Caki2 (cell line): ENCODE results near the gene RUFY3. TPM values are rescaled to one million over a fixed set of nuclear protein-coding genes. Genes with fewer than 3 reads are reported as not detected.
"Not testable (repeated sequence)": the region's sequence is repeated elsewhere in the genome, so short reads cannot be mapped to it uniquely, and the experiment has no call there.

ENCODE experiments used
- DNase-seq: peaks from one replicate; pipeline ENCODE4 v3.0.0-alpha.2; 2015; ENCODE audit warnings: low read depth
- in situ Hi-C: cut with HindIII; loops from 2 replicates; pipeline ENCODE4 v1.10.0; 2016; ENCODE audit warnings: low sequenced_read_pairs, low pct_unique_long_range_greater_than_20kb, mixed read lengths
- total RNA-seq: library from RNA; depleted of rRNA; stranded (reverse); fragments of >200 nt; shearing (Covaris generic); gene quantifications from 2 replicates; pipeline ENCODE4 v1.2.3, GENCODE V29; 2014; ENCODE audit warnings: low replicate concordance

Gene RUFY3
- total RNA-seq, 1 experiment from 2014 or later, result 42.9 TPM

- in situ Hi-C loops, result no loop called here
- no peak for DNase-seq
Measured at GRCh38 chr4:70759126-70759525, 37.4 kb downstream of the RUFY3 start.

- DNase-seq, result no peak
- in situ Hi-C loops, result no loop called here
Measured at GRCh38 chr4:70759627-70760026, 37.9 kb downstream of the RUFY3 start.

- in situ Hi-C loops, result no loop called here
- no peak for DNase-seq
Measured at GRCh38 chr4:70760662-70761061, 38.9 kb downstream of the RUFY3 start.

GRCh38 chr4:70761276-70761816 lies 39.6 kb downstream of the RUFY3 start:
- in situ Hi-C loops, result no loop called here
- no peak for DNase-seq

GRCh38 chr4:70765368-70765767 lies 43.6 kb downstream of the RUFY3 start:
- in situ Hi-C loops, result no loop called here
- no peak for DNase-seq

GRCh38 chr4:70768301-70768948 lies 46.7 kb downstream of the RUFY3 start:
- no peak for DNase-seq
- in situ Hi-C loops, result no loop called here

- DNase-seq, in situ Hi-C loops: not testable (repeated sequence)
Measured at GRCh38 chr4:70769396-70769795, 47.6 kb downstream of the RUFY3 start.

GRCh38 chr4:70772929-70773555 lies 51.3 kb downstream of the RUFY3 start:
- no peak for DNase-seq
- in situ Hi-C loops, result no loop called here

GRCh38 chr4:70778888-70779422 lies 57.2 kb downstream of the RUFY3 start:
- DNase-seq, result peak; percentile 41
- in situ Hi-C loops, result no loop called here

GRCh38 chr4:70783096-70783495 lies 61.3 kb downstream of the RUFY3 start:
- no peak for DNase-seq
- in situ Hi-C loops, result no loop called here

- DNase-seq, result no peak
- in situ Hi-C loops, result no loop called here
Measured at GRCh38 chr4:70787496-70787895, 65.7 kb downstream of the RUFY3 start.

- no peak for DNase-seq
- in situ Hi-C loops, result no loop called here
Measured at GRCh38 chr4:70788733-70789132, 67.0 kb downstream of the RUFY3 start.

GRCh38 chr4:70793626-70794025 lies 71.9 kb downstream of the RUFY3 start:
- no peak for DNase-seq
- in situ Hi-C loops, result no loop called here

GRCh38 chr4:70801265-70801809 lies 79.6 kb downstream of the RUFY3 start:
- no peak for DNase-seq
- in situ Hi-C loops, result no loop called here

- no peak for DNase-seq
Measured at GRCh38 chr4:70802928-70803580, 81.3 kb downstream of the RUFY3 start.

GRCh38 chr4:70808151-70808550 lies 86.4 kb downstream of the RUFY3 start:
- DNase-seq, result no peak
- in situ Hi-C loops, result no loop called here

More at GRCh38 chr4:70802928-70803580, 81.3 kb downstream of the RUFY3 start:
- in situ Hi-C loops, result no loop called here

GRCh38 chr4:70815370-70815769 lies 93.6 kb downstream of the RUFY3 start:
- DNase-seq, result no peak
- in situ Hi-C loops, result no loop called here

GRCh38 chr4:70816894-70817293 lies 95.1 kb downstream of the RUFY3 start:
- in situ Hi-C loops, result no loop called here
- no peak for DNase-seq
